Measurements from ENCODE around the gene IMPA2. TPM values are rescaled to one million over a fixed set of nuclear protein-coding genes. Genes with fewer than 3 reads are reported as not detected.

IMPA2 gene
- total and polyA plus RNA-seq, 2 of the 13 experiments (the other 11 are each of a cell fraction or from before 2014, with no cell fraction given): 37.8 to 71.8 TPM

DNA sequence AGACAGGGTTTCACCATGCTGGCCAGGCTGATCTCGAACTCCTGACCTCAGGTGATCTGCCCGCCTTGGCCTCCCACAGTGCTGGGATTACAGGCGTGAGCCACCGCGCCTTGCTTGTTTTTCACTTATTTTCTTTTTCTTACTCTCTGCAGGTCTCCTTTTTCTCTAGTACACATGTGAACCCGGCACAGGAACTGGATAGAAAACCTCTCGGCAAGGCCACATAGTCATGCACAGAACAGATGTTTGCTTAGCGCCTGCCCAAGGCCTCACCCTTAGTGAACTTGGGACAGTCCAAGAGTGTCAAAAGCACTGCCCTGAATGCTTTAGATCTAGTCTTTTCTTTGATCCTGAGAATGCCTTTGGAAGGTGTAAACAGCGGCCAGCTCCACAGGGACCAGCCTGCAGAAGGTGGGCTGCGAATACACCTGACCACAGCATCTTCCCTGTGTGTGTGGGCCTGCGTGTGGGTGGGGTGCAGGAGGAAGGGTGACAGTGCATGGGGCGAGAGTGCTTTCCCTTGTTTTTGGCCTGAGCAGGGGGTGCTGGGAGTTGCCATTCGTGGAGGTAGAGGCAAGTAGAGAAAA lies 27.0 kb downstream of the IMPA2 start (continued):
- TF ChIP-seq THAP11 (CRISPR knock-in tag; IDR thresholded peaks at IDR 0.05): 0 out of 2 replicates have a peak, but pooled peaks have one; percentile 31
- no peak for TF ChIP-seq FLYWCH1 (CRISPR knock-in tag; IDR thresholded peaks at IDR 0.05)
- peak; percentile 79 for TF ChIP-seq CREM (IDR thresholded peaks at IDR 0.05)
- no peak for TF ChIP-seq CREM (CRISPR knock-in tag; IDR thresholded peaks at IDR 0.05)
- TF ChIP-seq DMAP1 (CRISPR knock-in tag; IDR thresholded peaks at IDR 0.05): peak; percentile 74; the same call in 1 of the 2 replicates
- TF ChIP-seq NR2F2 (IDR thresholded peaks at IDR 0.05; ENCODE audit: borderline replicate concordance, low read depth): peak; percentile 86
- TF ChIP-seq GABPB1 (CRISPR knock-in tag; IDR thresholded peaks at IDR 0.05): no peak; the same call in 1 of the 2 replicates
- peak; percentile 96 for TF ChIP-seq NCOA2 (CRISPR knock-in tag; IDR thresholded peaks at IDR 0.05)
- TF ChIP-seq ZNF75D (CRISPR knock-in tag; IDR thresholded peaks at IDR 0.05; ENCODE audit: borderline replicate concordance): no peak
- peak; percentile 57; the same call in 1 of the 2 replicates for TF ChIP-seq ZNF724P (CRISPR knock-in tag; IDR thresholded peaks at IDR 0.05; ENCODE audit: borderline replicate concordance)
- TF ChIP-seq ZNF264 (CRISPR knock-in tag; IDR thresholded peaks at IDR 0.05): peak; percentile 93
- TF ChIP-seq KLF16 (CRISPR knock-in tag; IDR thresholded peaks at IDR 0.05): 0 out of 4 replicates have a peak, but pooled peaks of 1 of the 2 experiments have one; percentile 39
- TF ChIP-seq, protein P1, sequence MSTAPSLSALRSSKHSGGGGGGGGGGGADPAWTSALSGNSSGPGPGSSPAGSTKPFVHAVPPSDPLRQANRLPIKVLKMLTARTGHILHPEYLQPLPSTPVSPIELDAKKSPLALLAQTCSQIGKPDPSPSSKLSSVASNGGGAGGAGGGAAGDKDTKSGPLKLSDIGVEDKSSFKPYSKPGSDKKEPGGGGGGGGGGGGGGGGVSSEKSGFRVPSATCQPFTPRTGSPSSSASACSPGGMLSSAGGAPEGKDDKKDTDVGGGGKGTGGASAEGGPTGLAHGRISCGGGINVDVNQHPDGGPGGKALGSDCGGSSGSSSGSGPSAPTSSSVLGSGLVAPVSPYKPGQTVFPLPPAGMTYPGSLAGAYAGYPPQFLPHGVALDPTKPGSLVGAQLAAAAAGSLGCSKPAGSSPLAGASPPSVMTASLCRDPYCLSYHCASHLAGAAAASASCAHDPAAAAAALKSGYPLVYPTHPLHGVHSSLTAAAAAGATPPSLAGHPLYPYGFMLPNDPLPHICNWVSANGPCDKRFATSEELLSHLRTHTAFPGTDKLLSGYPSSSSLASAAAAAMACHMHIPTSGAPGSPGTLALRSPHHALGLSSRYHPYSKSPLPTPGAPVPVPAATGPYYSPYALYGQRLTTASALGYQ (CRISPR knock-in tag; IDR thresholded peaks at IDR 0.05): peak; percentile 95
- TF ChIP-seq CHCHD3 (CRISPR knock-in tag; IDR thresholded peaks at IDR 0.05): no peak
- no peak; the same call in 1 of the 2 replicates for TF ChIP-seq ZNF546 (CRISPR knock-in tag; conservative IDR thresholded peaks at IDR 0.05)
- TF ChIP-seq, protein P2, sequence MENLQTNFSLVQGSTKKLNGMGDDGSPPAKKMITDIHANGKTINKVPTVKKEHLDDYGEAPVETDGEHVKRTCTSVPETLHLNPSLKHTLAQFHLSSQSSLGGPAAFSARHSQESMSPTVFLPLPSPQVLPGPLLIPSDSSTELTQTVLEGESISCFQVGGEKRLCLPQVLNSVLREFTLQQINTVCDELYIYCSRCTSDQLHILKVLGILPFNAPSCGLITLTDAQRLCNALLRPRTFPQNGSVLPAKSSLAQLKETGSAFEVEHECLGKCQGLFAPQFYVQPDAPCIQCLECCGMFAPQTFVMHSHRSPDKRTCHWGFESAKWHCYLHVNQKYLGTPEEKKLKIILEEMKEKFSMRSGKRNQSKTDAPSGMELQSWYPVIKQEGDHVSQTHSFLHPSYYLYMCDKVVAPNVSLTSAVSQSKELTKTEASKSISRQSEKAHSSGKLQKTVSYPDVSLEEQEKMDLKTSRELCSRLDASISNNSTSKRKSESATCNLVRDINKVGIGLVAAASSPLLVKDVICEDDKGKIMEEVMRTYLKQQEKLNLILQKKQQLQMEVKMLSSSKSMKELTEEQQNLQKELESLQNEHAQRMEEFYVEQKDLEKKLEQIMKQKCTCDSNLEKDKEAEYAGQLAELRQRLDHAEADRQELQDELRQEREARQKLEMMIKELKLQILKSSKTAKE (CRISPR knock-in tag; IDR thresholded peaks at IDR 0.05; ENCODE audit: borderline replicate concordance): peak; percentile 94
- TF ChIP-seq ARNTL (CRISPR knock-in tag; IDR thresholded peaks at IDR 0.05): peak; percentile 90
- TF ChIP-seq STAG1 (CRISPR knock-in tag; IDR thresholded peaks at IDR 0.05): no peak
- TF ChIP-seq, protein P3, sequence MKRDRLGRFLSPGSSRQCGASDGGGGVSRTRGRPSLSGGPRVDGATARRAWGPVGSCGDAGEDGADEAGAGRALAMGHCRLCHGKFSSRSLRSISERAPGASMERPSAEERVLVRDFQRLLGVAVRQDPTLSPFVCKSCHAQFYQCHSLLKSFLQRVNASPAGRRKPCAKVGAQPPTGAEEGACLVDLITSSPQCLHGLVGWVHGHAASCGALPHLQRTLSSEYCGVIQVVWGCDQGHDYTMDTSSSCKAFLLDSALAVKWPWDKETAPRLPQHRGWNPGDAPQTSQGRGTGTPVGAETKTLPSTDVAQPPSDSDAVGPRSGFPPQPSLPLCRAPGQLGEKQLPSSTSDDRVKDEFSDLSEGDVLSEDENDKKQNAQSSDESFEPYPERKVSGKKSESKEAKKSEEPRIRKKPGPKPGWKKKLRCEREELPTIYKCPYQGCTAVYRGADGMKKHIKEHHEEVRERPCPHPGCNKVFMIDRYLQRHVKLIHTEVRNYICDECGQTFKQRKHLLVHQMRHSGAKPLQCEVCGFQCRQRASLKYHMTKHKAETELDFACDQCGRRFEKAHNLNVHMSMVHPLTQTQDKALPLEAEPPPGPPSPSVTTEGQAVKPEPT (CRISPR knock-in tag; IDR thresholded peaks at IDR 0.05; ENCODE audit: low read depth): 0 out of 2 replicates have a peak, but pooled peaks have one; percentile 76
- peak; percentile 22; the same call in 1 of the 2 replicates for TF ChIP-seq DR1 (CRISPR knock-in tag; IDR thresholded peaks at IDR 0.05)
- TF ChIP-seq SSRP1 (CRISPR knock-in tag; IDR thresholded peaks at IDR 0.05): 0 out of 2 replicates have a peak, but pooled peaks have one; percentile 46
- TF ChIP-seq ZNF274 (CRISPR knock-in tag; IDR thresholded peaks at IDR 0.05): no peak
- TF ChIP-seq, protein P4, sequence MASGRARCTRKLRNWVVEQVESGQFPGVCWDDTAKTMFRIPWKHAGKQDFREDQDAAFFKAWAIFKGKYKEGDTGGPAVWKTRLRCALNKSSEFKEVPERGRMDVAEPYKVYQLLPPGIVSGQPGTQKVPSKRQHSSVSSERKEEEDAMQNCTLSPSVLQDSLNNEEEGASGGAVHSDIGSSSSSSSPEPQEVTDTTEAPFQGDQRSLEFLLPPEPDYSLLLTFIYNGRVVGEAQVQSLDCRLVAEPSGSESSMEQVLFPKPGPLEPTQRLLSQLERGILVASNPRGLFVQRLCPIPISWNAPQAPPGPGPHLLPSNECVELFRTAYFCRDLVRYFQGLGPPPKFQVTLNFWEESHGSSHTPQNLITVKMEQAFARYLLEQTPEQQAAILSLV (CRISPR knock-in tag; IDR thresholded peaks at IDR 0.05; ENCODE audit: borderline replicate concordance): 0 out of 2 replicates have a peak, but pooled peaks have one; percentile 47
- no peak for TF ChIP-seq ZNF496 (CRISPR knock-in tag; IDR thresholded peaks at IDR 0.05; ENCODE audit: insufficient replicate concordance)
- TF ChIP-seq SALL2 (CRISPR knock-in tag; IDR thresholded peaks at IDR 0.05): 0 out of 2 replicates have a peak, but pooled peaks have one; percentile 75

Data from HepG2 (cell line).